Measurements from ENCODE around the gene SPATA2.

Gene SPATA2

GRCh38 chr20:49894073-49894470 is 21.3 kb downstream of the SPATA2 start:
- no peaks in the 10 kb centered on the region for H3K9me3 ChIP-seq (replicated peaks; ENCODE audit: low read length)
- H3K36me3 ChIP-seq (ENCODE audit: insufficient read depth, low read length): peaks cover 6% of the 10 kb centered on the region
- no peaks in the 10 kb centered on the region for H3K27me3 ChIP-seq (ENCODE audit: control insufficient read depth, insufficient read depth, low read length)
- no peak overlapping the region for H3K9ac ChIP-seq (ENCODE audit: low read depth, low read length)
- no peak overlapping the region for H3K4me3 ChIP-seq (ENCODE audit: low read length)
- no peak overlapping the region for H3K4me2 ChIP-seq (ENCODE audit: low read length)
- no peaks in the 10 kb centered on the region for H3K4me1 ChIP-seq (ENCODE audit: control insufficient read depth, insufficient read depth, low read length)

DNA sequence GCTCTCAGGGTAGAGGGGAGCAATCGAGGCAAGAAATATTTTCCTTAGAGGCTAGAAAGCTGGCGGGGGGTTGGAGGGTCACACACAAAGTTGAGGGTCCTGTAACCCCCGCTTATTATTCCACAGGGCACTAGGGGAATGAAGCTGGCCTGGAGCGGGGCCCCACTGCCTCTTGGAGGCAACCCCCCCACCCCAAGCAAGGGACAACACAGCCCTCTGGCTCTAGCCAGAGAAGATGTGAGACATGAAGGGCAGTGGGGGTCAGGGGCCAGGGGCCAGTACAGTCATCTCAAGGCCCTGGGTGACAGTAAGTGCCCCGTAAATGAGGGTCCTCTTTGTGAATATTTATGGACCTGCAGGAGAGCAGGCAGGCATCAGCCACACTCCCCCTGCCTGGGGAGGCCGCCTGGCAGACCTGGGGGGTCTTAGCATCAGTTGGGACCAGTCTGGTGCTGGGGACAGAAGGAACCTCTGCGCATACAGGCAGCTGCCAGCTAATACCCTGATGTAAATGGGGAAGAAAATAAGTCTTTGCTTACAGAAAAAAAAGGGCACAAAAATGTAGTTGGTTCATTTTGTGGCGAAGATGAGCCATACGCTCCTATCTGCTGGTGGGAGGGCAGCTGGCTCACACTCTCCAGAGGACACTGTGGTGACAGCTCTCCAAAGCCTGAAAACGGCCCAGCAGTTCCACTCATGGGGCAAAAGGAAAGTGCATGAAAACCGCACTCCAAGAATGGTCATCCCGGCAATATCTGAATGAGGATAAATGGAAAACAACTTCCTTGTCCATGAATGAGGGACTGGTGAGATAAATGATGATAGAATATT is 21.9 kb downstream of the SPATA2 start:
- H3K36me3 ChIP-seq (ENCODE audit: insufficient read depth, low read length): peaks cover 8% of the 10 kb centered on the region

DNA sequence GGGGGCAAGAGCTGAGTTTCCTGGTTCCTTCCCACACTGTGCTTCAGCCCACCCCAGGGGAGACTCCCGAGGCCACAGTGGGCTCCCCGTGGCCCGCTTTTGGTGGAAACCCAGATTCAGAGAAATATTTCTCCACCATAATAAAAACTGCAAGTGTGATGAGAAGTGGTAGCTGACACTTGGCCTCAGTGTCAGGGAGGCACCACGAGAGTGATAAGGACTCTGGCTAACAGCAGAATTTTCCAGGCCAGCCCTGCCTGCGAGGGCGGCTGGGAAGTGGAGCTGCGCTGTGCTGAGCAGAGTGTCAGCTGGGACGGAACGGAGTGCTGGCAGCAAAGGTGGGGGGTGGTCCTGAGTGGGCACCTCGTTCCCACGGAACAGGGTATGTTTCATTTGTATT is 22.5 kb downstream of the SPATA2 start:
- Histone ChIP-seq H3K27me3 (ENCODE audit: control insufficient read depth, insufficient read depth, low read length) (no peaks in the 10 kb centered on the region), H3K9ac (ENCODE audit: low read depth, low read length) (no peak overlapping the region), H3K4me1 (ENCODE audit: control insufficient read depth, insufficient read depth, low read length) (peaks cover 9% of the 10 kb centered on the region), H3K4me2 (ENCODE audit: low read length) (no peak overlapping the region), H3K36me3 (ENCODE audit: insufficient read depth, low read length) (peaks cover 8% of the 10 kb centered on the region), H3K4me3 (ENCODE audit: low read length) (no peak overlapping the region), H3K9me3 (replicated peaks; ENCODE audit: low read length) (no peaks in the 10 kb centered on the region)

More for the DNA sequence above, 21.9 kb downstream of the SPATA2 start:
- H3K27me3 ChIP-seq (ENCODE audit: control insufficient read depth, insufficient read depth, low read length): no peaks in the 10 kb centered on the region
- no peak overlapping the region for H3K4me3 ChIP-seq (ENCODE audit: low read length)
- no peak overlapping the region for H3K4me2 ChIP-seq (ENCODE audit: low read length)
- no peaks in the 10 kb centered on the region for H3K9me3 ChIP-seq (replicated peaks; ENCODE audit: low read length)
- H3K9ac ChIP-seq (ENCODE audit: low read depth, low read length): no peak overlapping the region
- H3K4me1 ChIP-seq (ENCODE audit: control insufficient read depth, insufficient read depth, low read length): peaks cover 2% of the 10 kb centered on the region

DNA sequence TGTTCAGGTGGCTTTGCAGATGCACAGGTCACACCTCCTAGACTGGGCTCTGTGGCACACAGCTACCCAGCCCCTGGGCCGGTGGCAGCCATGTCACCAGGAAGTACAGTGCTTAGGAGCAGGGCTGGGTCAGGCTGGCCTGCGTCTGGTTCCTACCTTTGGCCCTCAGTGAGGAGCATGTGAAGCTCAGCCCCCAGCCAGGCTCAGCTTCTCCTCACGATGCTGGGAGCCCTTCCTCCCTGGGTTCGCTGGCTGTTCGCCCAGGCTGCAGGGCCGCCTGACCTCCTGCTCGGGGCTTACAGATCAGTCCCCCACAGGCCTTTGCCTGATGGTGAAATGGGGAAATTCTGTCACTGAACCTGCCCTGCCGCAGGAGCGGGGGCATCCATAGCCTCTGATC is 23.1 kb downstream of the SPATA2 start:
- Histone ChIP-seq H3K9ac (ENCODE audit: low read depth, low read length) (no peak overlapping the region), H3K4me3 (ENCODE audit: low read length) (no peak overlapping the region), H3K36me3 (ENCODE audit: insufficient read depth, low read length) (peaks cover 8% of the 10 kb centered on the region), H3K4me2 (ENCODE audit: low read length) (no peak overlapping the region), H3K4me1 (ENCODE audit: control insufficient read depth, insufficient read depth, low read length) (peaks cover 14% of the 10 kb centered on the region), H3K9me3 (replicated peaks; ENCODE audit: low read length) (no peaks in the 10 kb centered on the region), H3K27me3 (ENCODE audit: control insufficient read depth, insufficient read depth, low read length) (no peaks in the 10 kb centered on the region)

DNA sequence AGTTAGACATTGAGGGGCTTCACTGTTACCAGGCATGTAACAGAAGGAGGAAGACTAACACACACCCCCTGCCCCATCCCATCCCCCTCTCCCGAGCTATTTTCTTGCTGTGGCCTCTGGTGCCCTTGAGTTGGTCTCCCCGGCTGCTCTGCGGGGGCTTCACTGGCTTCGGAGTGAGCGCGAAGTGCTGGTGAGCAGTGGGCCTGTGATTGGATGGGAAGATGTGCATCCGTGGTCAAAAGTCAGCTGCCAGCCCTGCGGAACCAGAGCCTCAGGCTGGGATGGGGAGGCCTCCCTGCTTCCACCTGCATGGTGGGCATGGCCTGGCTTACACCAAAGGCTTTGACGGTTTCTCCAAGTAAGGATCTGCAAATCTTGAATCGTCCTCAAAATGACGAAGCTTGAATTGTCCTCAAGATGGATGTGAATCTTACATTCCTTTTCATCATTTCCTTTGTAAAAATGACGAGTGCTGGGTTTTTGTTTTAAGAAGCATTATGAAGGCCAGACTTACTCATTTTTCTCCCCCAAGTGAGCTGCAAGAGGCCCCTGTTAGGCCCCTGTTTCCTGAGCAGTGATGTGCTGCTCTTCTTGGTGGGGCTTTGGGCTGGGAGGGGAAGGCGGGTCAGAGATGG is 23.7 kb downstream of the SPATA2 start:
- Histone ChIP-seq H3K4me3 (ENCODE audit: low read length) (no peak overlapping the region), H3K4me1 (ENCODE audit: control insufficient read depth, insufficient read depth, low read length) (peaks cover 19% of the 10 kb centered on the region), H3K9ac (ENCODE audit: low read depth, low read length) (no peak overlapping the region), H3K27me3 (ENCODE audit: control insufficient read depth, insufficient read depth, low read length) (no peaks in the 10 kb centered on the region), H3K36me3 (ENCODE audit: insufficient read depth, low read length) (peaks cover 10% of the 10 kb centered on the region), H3K9me3 (replicated peaks; ENCODE audit: low read length) (no peaks in the 10 kb centered on the region), H3K4me2 (ENCODE audit: low read length) (no peak overlapping the region)

- no peak overlapping the region for H3K4me3 ChIP-seq (ENCODE audit: low read length)
- no peaks in the 10 kb centered on the region for H3K9me3 ChIP-seq (replicated peaks; ENCODE audit: low read length)
- peaks cover 18% of the 10 kb centered on the region for H3K36me3 ChIP-seq (ENCODE audit: insufficient read depth, low read length)
- H3K9ac ChIP-seq (ENCODE audit: low read depth, low read length): no peak overlapping the region
- H3K4me2 ChIP-seq (ENCODE audit: low read length): no peak overlapping the region
- H3K27me3 ChIP-seq (ENCODE audit: control insufficient read depth, insufficient read depth, low read length): no peaks in the 10 kb centered on the region
- peaks cover 19% of the 10 kb centered on the region for H3K4me1 ChIP-seq (ENCODE audit: control insufficient read depth, insufficient read depth, low read length)
Observed at GRCh38 chr20:49890471-49891361, 24.6 kb downstream of the SPATA2 start.

DNA sequence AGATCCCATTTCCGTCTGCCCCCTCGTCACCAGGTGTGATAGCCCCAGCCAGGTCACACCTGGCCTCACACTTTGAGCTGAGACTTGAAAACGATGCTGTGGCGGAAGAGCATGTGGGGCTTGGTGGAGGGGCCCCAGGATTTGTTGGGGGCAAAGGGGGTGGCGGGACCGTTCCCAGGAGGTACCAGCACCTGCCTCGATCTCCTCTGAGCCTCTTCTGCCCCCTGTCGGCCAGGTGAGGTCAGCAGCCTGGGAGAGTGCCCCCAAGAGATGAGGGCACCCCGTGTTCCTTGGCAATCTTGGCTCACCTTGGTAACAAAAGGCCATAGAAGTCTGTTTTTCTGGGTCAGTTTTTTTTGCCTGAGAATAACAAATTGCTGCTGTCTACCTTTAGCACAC is 25.4 kb downstream of the SPATA2 start:
- Histone ChIP-seq H3K4me1 (ENCODE audit: control insufficient read depth, insufficient read depth, low read length) (peaks cover 19% of the 10 kb centered on the region), H3K9ac (ENCODE audit: low read depth, low read length) (no peak overlapping the region), H3K9me3 (replicated peaks; ENCODE audit: low read length) (no peaks in the 10 kb centered on the region), H3K4me2 (ENCODE audit: low read length) (no peak overlapping the region), H3K4me3 (ENCODE audit: low read length) (no peak overlapping the region), H3K36me3 (ENCODE audit: insufficient read depth, low read length) (peaks cover 21% of the 10 kb centered on the region), H3K27me3 (ENCODE audit: control insufficient read depth, insufficient read depth, low read length) (no peaks in the 10 kb centered on the region)

DNA sequence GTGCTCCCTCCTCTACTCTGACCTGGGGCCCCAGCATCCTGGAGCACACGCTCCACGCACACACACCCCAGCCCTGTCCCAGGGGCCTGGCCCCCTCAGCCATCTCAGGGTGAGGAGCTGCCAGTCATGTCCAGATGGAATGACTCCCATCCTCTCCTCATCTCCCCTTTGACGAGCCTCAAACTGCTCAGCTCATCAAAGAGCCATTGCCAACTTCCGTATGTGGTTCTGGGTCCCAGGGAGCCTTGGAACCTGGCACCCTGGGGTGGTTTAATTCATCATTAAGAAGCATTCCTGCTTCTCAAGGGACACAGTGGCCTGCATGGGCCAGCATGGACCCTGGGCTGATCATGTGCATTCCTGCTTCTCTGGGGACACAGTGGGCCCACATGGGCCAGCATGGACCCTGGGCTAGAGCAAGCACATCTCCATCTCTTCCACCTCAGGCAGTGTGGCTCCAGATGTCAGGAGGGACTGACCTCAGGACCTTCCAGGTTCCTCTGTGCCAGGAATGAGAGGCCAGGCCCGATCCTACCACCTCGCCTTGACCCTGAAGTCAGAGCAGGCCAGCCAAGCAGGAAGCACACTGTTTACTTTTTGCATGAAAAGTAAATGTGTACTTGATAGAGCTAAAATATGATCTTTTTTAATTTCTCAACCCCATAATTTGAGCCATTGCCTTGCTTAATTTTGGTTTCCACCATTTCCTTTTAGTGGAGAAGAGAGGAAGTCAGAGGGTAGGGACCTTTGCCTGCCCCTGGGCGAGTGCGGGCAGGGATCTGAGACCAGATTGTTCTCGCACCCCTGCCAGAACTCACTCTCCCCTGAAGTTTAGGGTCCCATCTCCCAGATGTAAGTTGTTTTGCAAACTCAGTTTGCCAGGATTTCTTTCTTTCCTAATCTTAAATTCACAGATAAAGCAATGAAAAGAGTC is 26.1 kb downstream of the SPATA2 start:
- no peak overlapping the region for H3K9ac ChIP-seq (ENCODE audit: low read depth, low read length)
- no peaks in the 10 kb centered on the region for H3K27me3 ChIP-seq (ENCODE audit: control insufficient read depth, insufficient read depth, low read length)
- no peak overlapping the region for H3K4me3 ChIP-seq (ENCODE audit: low read length)
- peaks cover 19% of the 10 kb centered on the region for H3K4me1 ChIP-seq (ENCODE audit: control insufficient read depth, insufficient read depth, low read length)
- no peak overlapping the region for H3K4me2 ChIP-seq (ENCODE audit: low read length)
- H3K36me3 ChIP-seq (ENCODE audit: insufficient read depth, low read length): peaks cover 28% of the 10 kb centered on the region
- H3K9me3 ChIP-seq (replicated peaks; ENCODE audit: low read length): no peaks in the 10 kb centered on the region

GRCh38 chr20:49888212-49889000 is 26.9 kb downstream of the SPATA2 start:
- H3K4me1 ChIP-seq (ENCODE audit: control insufficient read depth, insufficient read depth, low read length): peaks cover 19% of the 10 kb centered on the region
- peaks cover 34% of the 10 kb centered on the region for H3K36me3 ChIP-seq (ENCODE audit: insufficient read depth, low read length)
- no peak overlapping the region for H3K9ac ChIP-seq (ENCODE audit: low read depth, low read length)
- H3K4me2 ChIP-seq (ENCODE audit: low read length): no peak overlapping the region
- no peaks in the 10 kb centered on the region for H3K9me3 ChIP-seq (replicated peaks; ENCODE audit: low read length)
- no peak overlapping the region for H3K4me3 ChIP-seq (ENCODE audit: low read length)
- H3K27me3 ChIP-seq (ENCODE audit: control insufficient read depth, insufficient read depth, low read length): no peaks in the 10 kb centered on the region

Data from skeletal muscle satellite cell (primary cell).